ENCODE measurements around the gene PGC.

Gene PGC

GRCh38 chr6:41735427-41736185 lies 11.6 kb downstream of the PGC start, which contains the start of gene TFEB:
TFEB (minus strand) TSS chr6:41735608; CDS start chr6:41691213, 44,395 bp downstream.
- H3K9ac ChIP-seq (ENCODE audit: low read length): peak within 1 kb of the TSS; percentile 99
- H3K36me3 ChIP-seq (replicated peaks; ENCODE audit: low read depth, low read length): peaks cover 23% of the 10 kb centered on the region
- peak within 1 kb of the TSS; percentile 99 for H3K4me2 ChIP-seq (ENCODE audit: low read length)
- no peaks in the 10 kb centered on the region for H3K9me3 ChIP-seq (ENCODE audit: insufficient read depth, low read length)
- peak within 1 kb of the TSS; percentile 86 for H3K4me3 ChIP-seq (ENCODE audit: low read length)
- H4K20me1 ChIP-seq (ENCODE audit: insufficient read depth, low read length): peaks cover 8% of the 10 kb centered on the region
- TF ChIP-seq CTCF (IDR thresholded peaks at IDR 0.05; ENCODE audit: low read depth, low read length) (peak; percentile 78), EZH2phosphoT487 (IDR thresholded peaks at IDR 0.05; ENCODE audit: low read depth) (no peak)
- H3K79me2 ChIP-seq (ENCODE audit: low read length): peaks cover 33% of the 10 kb centered on the region
- H3K27me3 ChIP-seq (ENCODE audit: low read depth, low read length): 0 out of 2 replicates have a peak, but pooled peaks cover 4% of the 10 kb centered on the region
- peaks cover 24% of the 10 kb centered on the region for H3K4me1 ChIP-seq (ENCODE audit: low read length)
- peak within 1 kb of the TSS; percentile 96 for H3K27ac ChIP-seq (ENCODE audit: low read length)
- H2AFZ ChIP-seq (ENCODE audit: low read depth, low read length): peak within 1 kb of the TSS; percentile 84; the same call in 1 of the 2 replicates

GRCh38 chr6:41734666-41735426 lies 12.4 kb downstream of the PGC start:
- Histone ChIP-seq H3K79me2 (ENCODE audit: low read length) (peaks cover 41% of the 10 kb centered on the region), H3K4me1 (ENCODE audit: low read length) (peaks cover 32% of the 10 kb centered on the region), H3K9me3 (ENCODE audit: insufficient read depth, low read length) (no peaks in the 10 kb centered on the region), H3K27ac (ENCODE audit: low read length) (peak overlapping the region; percentile 96), H2AFZ (ENCODE audit: low read depth, low read length) (no peak overlapping the region), H3K9ac (ENCODE audit: low read length) (peak overlapping the region; percentile 99), H3K4me2 (ENCODE audit: low read length) (peak overlapping the region; percentile 65), H4K20me1 (ENCODE audit: insufficient read depth, low read length) (peaks cover 16% of the 10 kb centered on the region), H3K27me3 (ENCODE audit: low read depth, low read length) (no peaks in the 10 kb centered on the region), H3K4me3 (ENCODE audit: low read length) (peak overlapping the region; percentile 86), H3K36me3 (replicated peaks; ENCODE audit: low read depth, low read length) (peaks cover 29% of the 10 kb centered on the region)
- TF ChIP-seq CTCF (IDR thresholded peaks at IDR 0.05; ENCODE audit: low read depth, low read length): no peak
- no peak for TF ChIP-seq EZH2phosphoT487 (IDR thresholded peaks at IDR 0.05; ENCODE audit: low read depth)

- H3K27me3 ChIP-seq (ENCODE audit: low read depth, low read length): no peaks in the 10 kb centered on the region
Measured at GRCh38 chr6:41733707-41734665, 13.2 kb downstream of the PGC start.

More at GRCh38 chr6:41733707-41734665, 13.2 kb downstream of the PGC start:
- H3K4me3 ChIP-seq (ENCODE audit: low read length): peak overlapping the region; percentile 86
- H4K20me1 ChIP-seq (ENCODE audit: insufficient read depth, low read length): peaks cover 25% of the 10 kb centered on the region
- peak overlapping the region; percentile 97 for H3K4me2 ChIP-seq (ENCODE audit: low read length)
- peak overlapping the region; percentile 96 for H3K27ac ChIP-seq (ENCODE audit: low read length)
- peak; percentile 12; the same call in 1 of the 2 replicates for TF ChIP-seq CTCF (IDR thresholded peaks at IDR 0.05; ENCODE audit: low read depth, low read length)
- TF ChIP-seq EZH2phosphoT487 (IDR thresholded peaks at IDR 0.05; ENCODE audit: low read depth): no peak
- H3K4me1 ChIP-seq (ENCODE audit: low read length): peaks cover 40% of the 10 kb centered on the region
- peaks cover 38% of the 10 kb centered on the region for H3K36me3 ChIP-seq (replicated peaks; ENCODE audit: low read depth, low read length)
- H3K79me2 ChIP-seq (ENCODE audit: low read length): peaks cover 49% of the 10 kb centered on the region
- peak overlapping the region; percentile 99 for H3K9ac ChIP-seq (ENCODE audit: low read length)
- H2AFZ ChIP-seq (ENCODE audit: low read depth, low read length): no peak overlapping the region
- H3K9me3 ChIP-seq (ENCODE audit: insufficient read depth, low read length): no peaks in the 10 kb centered on the region
